ENCODE results near the gene PIK3CG.

Gene PIK3CG

DNA sequence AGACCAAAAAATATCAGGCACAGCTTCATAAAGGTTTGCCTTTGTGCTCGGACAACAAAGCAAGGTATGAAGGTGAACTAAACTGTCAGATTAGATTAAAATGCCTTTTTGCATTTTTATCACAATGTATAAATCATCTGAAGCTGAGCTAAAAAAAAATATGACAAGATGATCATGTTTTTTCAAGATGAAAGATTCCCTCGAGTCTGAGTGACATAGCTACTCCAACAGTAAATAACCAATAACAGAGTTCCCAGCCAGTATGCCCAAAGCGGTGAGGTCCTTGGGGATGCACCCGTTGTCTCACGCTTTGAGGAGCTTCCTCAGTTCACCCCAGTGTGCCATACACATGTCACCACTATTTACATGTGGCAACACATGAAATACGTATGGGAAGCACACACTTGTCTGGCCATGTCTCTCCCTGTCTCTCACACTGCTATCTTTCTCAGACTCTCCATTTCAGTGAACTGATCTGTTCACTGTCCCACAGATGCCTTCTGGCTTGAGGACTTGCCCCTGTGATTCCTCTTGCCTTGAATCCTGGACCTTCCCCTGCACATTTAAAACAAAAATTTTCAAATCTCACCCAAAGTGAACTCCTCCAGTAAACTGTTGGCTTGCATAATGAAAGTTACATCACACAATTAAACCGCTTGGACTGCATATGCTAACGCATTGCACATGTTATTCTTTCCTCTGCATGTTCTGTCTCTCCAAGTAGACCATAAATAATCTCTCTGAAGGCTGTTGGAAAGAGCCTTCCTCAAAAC is 2.6 kb upstream of the PIK3CG start:
- no peak overlapping the region for H3K4me3 ChIP-seq
- TF ChIP-seq, protein P1, sequence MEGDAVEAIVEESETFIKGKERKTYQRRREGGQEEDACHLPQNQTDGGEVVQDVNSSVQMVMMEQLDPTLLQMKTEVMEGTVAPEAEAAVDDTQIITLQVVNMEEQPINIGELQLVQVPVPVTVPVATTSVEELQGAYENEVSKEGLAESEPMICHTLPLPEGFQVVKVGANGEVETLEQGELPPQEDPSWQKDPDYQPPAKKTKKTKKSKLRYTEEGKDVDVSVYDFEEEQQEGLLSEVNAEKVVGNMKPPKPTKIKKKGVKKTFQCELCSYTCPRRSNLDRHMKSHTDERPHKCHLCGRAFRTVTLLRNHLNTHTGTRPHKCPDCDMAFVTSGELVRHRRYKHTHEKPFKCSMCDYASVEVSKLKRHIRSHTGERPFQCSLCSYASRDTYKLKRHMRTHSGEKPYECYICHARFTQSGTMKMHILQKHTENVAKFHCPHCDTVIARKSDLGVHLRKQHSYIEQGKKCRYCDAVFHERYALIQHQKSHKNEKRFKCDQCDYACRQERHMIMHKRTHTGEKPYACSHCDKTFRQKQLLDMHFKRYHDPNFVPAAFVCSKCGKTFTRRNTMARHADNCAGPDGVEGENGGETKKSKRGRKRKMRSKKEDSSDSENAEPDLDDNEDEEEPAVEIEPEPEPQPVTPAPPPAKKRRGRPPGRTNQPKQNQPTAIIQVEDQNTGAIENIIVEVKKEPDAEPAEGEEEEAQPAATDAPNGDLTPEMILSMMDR (IDR thresholded peaks at IDR 0.05): no peak
- H3K27me3 ChIP-seq: no peaks in the 10 kb centered on the region
- intact Hi-C loops (cut with DNase I; ENCODE audit: low total_unique reads): no loop called here
- no peak for DNase-seq
- H3K4me1 ChIP-seq: no peaks in the 10 kb centered on the region
- no peak overlapping the region for H3K27ac ChIP-seq
- H3K36me3 ChIP-seq: no peaks in the 10 kb centered on the region
- H3K9me3 ChIP-seq: peaks cover 0 to 7% (median 0%) of the 10 kb centered on the region in 3 donors

DNA sequence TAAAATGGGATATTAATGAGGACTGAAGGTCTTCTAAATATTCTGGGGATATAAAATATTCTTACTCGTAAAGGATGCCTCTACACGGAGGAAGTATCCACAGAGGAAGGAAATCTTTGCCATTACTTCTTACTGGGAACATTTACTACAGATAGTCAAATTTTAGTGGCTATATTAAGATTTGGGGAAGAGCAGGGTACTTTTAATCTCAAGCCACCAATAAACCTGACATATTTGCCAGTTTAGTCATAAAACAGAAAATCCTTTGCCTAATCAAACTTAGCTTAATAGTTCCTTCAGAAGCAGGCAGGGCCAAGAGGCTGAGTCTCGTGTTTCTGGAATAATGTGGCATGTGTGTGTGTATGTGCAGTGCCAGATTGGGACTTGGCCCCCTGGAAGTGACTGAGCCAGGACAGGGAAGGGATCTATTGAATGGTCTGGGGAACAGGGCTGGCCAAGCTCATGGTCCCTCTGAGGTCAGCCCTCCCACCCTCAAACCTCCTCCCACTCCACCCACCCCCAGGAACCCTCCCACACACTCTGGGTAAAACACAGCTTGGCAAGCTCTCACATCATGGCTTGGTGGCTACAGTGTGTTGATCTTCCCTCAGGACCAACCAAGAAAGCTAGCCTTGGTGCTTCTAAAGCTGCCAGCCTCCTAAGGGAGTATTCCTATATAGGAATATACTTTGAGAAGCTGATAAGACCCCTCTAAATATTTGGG is 1.6 kb upstream of the PIK3CG start:
- TF ChIP-seq, protein P1 (IDR thresholded peaks at IDR 0.05): no peak
- intact Hi-C loops (cut with DNase I; ENCODE audit: low total_unique reads): no loop called here
- Histone ChIP-seq H3K9me3 (peaks cover 0 to 6% (median 0%) of the 10 kb centered on the region in 3 donors), H3K27ac (no peak overlapping the region), H3K27me3 (no peaks in the 10 kb centered on the region), H3K4me1 (no peaks in the 10 kb centered on the region), H3K36me3 (no peaks in the 10 kb centered on the region), H3K4me3 (no peak overlapping the region)
- no peak for DNase-seq

DNA sequence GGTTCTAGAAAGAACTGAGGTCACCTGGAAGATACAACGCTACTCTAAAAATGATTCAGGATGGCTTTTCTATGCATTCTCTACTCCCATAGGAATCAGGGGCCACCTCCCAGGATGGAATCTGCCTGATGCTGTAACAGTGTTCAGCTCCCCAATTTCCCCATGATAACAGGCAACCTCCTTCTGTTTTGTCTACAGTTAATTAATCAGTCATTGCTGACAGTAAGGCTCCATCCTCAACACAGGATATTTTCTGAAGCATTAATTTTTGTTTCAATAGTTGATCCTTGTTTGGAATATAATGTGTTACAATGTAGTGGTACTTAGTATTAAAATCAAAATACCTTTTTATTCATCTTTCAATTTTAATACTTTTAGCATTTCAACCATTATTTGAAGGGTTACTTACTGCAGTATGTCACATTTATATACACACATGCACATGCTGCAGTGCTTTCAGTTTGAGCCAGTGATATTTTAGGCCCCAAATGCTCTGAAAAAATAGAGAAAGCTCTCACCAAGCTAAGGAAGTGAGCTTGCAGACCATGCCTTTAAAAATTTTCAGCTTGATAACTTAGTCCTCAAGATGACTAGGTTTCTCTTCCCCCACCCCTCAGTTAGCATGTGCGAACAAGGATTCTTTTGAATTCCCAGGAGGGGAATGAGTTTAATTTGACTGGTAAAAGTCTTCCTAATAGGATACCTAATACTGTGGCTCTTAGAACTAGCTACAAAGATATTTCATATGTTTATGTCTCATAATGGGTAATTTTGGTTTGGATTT is 592 bp upstream of the PIK3CG start:
- Histone ChIP-seq H3K27me3 (no peaks in the 10 kb centered on the region), H3K9me3 (no peaks in the 10 kb centered on the region), H3K4me1 (no peaks in the 10 kb centered on the region), H3K4me3 (no peak overlapping the region), H3K27ac (no peak overlapping the region), H3K36me3 (no peaks in the 10 kb centered on the region)
- no peak for DNase-seq
- TF ChIP-seq, protein P1 (IDR thresholded peaks at IDR 0.05): no peak
- intact Hi-C loops (cut with DNase I; ENCODE audit: low total_unique reads): no loop called here

DNA sequence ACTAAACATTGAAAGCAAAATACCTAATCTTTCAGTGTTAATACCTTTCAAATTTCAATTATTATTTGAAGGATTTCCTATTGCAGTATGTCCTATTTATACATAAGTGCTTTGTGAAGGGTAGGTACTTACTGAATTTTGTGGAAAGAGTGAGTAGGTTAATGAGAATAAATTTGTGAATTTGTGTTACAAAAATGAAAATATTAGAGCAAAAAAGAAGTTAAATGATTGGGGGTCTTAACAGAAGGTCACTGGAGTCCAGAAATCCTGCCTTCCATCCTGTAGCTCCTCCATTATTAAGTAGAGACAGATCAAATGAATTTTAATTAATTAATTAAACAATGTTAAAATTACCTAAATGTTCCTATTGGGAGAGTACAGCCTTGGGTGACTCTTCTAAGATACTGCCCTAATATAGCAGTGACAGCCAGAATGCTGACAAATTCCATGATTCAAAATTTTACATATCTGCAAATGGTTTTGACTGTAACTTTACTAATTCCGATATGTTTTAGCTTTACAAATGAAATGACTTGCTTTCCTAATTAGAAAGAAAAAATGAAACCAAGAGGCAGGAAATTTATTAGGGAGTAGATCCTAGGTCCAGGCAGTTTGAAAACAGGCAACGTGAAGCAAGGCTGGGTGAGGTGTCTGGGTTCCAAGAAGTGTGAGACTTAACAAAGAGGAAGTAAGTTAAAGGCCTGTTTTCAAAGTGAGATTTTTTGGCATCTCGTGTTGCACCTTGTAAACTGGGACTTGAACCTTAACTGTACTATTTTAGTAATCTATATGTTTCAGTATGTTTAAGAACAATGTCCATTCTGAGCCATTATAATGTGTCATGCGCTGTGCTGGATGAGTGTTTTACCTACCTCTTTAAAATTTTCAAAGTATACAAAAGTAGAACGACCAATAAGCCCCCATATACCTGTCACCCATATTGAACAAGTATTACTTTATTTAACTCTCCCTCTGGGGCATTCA is 1.5 kb downstream of the PIK3CG start:
- no peaks in the 10 kb centered on the region for H3K9me3 ChIP-seq
- TF ChIP-seq, protein P1 (IDR thresholded peaks at IDR 0.05): no peak
- H3K4me1 ChIP-seq: no peaks in the 10 kb centered on the region
- H3K36me3 ChIP-seq: no peaks in the 10 kb centered on the region
- H3K4me3 ChIP-seq: peak overlapping the region in 1 of 2 donors; percentile 3
- intact Hi-C loops (cut with DNase I; ENCODE audit: low total_unique reads): no loop called here
- no peaks in the 10 kb centered on the region for H3K27me3 ChIP-seq
- H3K27ac ChIP-seq: no peak overlapping the region
- no peak for DNase-seq
